Measurements from ENCODE around the gene B4GALT2.
A peak's percentile ranks its signal among the peaks of the same experiment; 100 is the strongest.

GRCh38 chr1:43930168-43930948, 48.7 kb upstream of the B4GALT2 start:
- TF ChIP-seq, protein P1, sequence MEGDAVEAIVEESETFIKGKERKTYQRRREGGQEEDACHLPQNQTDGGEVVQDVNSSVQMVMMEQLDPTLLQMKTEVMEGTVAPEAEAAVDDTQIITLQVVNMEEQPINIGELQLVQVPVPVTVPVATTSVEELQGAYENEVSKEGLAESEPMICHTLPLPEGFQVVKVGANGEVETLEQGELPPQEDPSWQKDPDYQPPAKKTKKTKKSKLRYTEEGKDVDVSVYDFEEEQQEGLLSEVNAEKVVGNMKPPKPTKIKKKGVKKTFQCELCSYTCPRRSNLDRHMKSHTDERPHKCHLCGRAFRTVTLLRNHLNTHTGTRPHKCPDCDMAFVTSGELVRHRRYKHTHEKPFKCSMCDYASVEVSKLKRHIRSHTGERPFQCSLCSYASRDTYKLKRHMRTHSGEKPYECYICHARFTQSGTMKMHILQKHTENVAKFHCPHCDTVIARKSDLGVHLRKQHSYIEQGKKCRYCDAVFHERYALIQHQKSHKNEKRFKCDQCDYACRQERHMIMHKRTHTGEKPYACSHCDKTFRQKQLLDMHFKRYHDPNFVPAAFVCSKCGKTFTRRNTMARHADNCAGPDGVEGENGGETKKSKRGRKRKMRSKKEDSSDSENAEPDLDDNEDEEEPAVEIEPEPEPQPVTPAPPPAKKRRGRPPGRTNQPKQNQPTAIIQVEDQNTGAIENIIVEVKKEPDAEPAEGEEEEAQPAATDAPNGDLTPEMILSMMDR (IDR thresholded peaks at IDR 0.05) = peak in 1 of 3 experiments; percentile 32
- TF ChIP-seq POLR2A (IDR thresholded peaks at IDR 0.05; ENCODE audit: low read depth) = no peak
- no peak for TF ChIP-seq POLR2AphosphoS5 (IDR thresholded peaks at IDR 0.05)
